ENCODE results near the gene TRPM4.
"Not testable (repeated sequence)": the region's sequence is repeated elsewhere in the genome, so short reads cannot be mapped to it uniquely, and the experiment has no call there.

The TRPM4 gene

GRCh38 chr19:49205114-49205513, 47.5 kb downstream of the TRPM4 start:
- TF ChIP-seq ZFX (IDR thresholded peaks at IDR 0.05) = no peak
- TF ChIP-seq, protein P1, sequence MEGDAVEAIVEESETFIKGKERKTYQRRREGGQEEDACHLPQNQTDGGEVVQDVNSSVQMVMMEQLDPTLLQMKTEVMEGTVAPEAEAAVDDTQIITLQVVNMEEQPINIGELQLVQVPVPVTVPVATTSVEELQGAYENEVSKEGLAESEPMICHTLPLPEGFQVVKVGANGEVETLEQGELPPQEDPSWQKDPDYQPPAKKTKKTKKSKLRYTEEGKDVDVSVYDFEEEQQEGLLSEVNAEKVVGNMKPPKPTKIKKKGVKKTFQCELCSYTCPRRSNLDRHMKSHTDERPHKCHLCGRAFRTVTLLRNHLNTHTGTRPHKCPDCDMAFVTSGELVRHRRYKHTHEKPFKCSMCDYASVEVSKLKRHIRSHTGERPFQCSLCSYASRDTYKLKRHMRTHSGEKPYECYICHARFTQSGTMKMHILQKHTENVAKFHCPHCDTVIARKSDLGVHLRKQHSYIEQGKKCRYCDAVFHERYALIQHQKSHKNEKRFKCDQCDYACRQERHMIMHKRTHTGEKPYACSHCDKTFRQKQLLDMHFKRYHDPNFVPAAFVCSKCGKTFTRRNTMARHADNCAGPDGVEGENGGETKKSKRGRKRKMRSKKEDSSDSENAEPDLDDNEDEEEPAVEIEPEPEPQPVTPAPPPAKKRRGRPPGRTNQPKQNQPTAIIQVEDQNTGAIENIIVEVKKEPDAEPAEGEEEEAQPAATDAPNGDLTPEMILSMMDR (conservative IDR thresholded peaks at IDR 0.05) = no peak
- no peak overlapping the region for H3K27ac ChIP-seq

DNA sequence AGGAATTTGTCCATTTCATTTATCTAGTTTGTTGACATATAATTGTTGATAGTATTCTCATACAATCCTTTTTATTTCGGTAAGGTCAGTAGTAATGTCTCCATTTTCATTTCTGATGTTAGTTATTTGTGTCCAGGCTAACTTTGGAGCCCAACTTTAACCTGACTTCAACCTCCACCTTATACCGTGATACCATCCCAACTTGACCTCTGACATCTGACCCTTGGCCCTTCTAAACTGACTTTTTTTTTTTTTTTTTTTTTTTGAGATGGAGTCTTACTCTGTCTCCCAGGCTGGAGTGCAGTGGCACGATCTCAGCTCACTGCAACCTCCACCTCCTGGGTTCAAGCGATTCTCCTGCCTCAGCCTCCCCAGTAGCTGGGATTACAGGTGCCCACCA, 51.9 kb downstream of the TRPM4 start:
- H3K27ac ChIP-seq = not testable (repeated sequence)

- no peak overlapping the region for H3K27ac ChIP-seq
- TF ChIP-seq, protein P1 (conservative IDR thresholded peaks at IDR 0.05) = no peak
- no peak for TF ChIP-seq ZFX (IDR thresholded peaks at IDR 0.05)
Measured at GRCh38 chr19:49210108-49210900, 52.7 kb downstream of the TRPM4 start.

GRCh38 chr19:49210901-49211451, 53.4 kb downstream of the TRPM4 start:
- TF ChIP-seq ZFX (IDR thresholded peaks at IDR 0.05) = no peak
- TF ChIP-seq, protein P1 (conservative IDR thresholded peaks at IDR 0.05) = no peak

GRCh38 chr19:49212016-49212701, 54.6 kb downstream of the TRPM4 start:
- no peak overlapping the region for H3K27ac ChIP-seq
- TF ChIP-seq, protein P1 (conservative IDR thresholded peaks at IDR 0.05) = no peak
- no peak for TF ChIP-seq ZFX (IDR thresholded peaks at IDR 0.05)

More at GRCh38 chr19:49210901-49211451, 53.4 kb downstream of the TRPM4 start:
- no peak overlapping the region for H3K27ac ChIP-seq

GRCh38 chr19:49213791-49214190, 56.2 kb downstream of the TRPM4 start:
- TF ChIP-seq, protein P1 (conservative IDR thresholded peaks at IDR 0.05) = no peak; the same call in 1 of the 2 replicates
- TF ChIP-seq ZFX (IDR thresholded peaks at IDR 0.05) = no peak
- H3K27ac ChIP-seq = no peak overlapping the region

- TF ChIP-seq, protein P1 (conservative IDR thresholded peaks at IDR 0.05) = no peak
- no peak for TF ChIP-seq ZFX (IDR thresholded peaks at IDR 0.05)
- H3K27ac ChIP-seq = no peak overlapping the region
Measured at GRCh38 chr19:49214701-49215100, 57.1 kb downstream of the TRPM4 start.

Measured in C4-2B (cell line).